ENCODE results near the gene MYO15A.

- TF ChIP-seq CTCF (conservative IDR thresholded peaks at IDR 0.05; ENCODE audit: low read length) (no peak), EZH2phosphoT487 (IDR thresholded peaks at IDR 0.05; ENCODE audit: borderline replicate concordance) (no peak)
Observed at GRCh38 chr17:18102640-18103039, 5.9 kb upstream of the MYO15A start.

Measured in Loucy (cell line).